Fibroblast of skin of scalp (primary cell): Measurements from ENCODE around the gene TSSK2.

Experiments used
- DNase-seq: peaks from one replicate; pipeline ENCODE4 v3.0.0-alpha.2; 2013

The TSSK2 gene

DNA sequence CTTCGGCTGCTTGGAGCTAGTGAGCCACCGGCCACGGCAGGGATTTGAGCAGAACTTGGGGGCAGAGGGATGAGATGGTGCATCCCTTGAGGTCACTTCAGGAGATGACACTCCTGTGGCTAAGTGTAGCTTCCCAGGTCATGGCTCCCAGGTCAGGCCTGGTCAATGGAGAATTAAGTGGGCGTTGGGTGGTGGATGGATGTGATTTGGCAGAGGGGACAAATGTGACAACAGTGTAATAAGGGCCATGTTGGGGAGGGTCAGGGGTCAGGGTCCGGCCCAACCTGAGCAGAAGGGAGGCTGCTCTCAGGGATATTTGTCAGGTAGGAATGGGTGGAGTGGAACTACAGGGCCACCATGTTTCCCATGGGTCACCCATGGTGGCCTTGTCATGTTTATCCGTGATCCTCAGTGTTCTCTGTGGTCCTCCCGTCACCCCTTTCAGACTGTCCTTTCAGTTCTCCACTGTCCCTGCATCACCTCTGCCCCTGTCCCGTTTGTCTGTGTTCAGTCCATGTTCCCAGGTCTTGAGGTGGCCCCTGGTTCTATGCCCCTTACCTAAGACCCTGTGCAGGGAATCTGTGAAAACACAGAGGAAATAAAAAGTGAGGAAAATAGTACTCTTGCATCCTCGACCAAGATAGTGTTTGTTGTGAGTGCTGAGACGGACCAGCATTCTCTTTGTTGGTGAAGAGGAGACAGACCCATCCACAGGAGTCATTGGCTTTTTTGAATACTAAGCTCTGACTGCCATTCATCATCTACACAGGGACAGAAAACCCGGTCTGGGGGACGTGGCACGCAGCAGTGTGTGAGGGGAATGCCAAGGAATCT lies 41.3 kb downstream of the TSSK2 start:
- DNase-seq, result no peak

DNA sequence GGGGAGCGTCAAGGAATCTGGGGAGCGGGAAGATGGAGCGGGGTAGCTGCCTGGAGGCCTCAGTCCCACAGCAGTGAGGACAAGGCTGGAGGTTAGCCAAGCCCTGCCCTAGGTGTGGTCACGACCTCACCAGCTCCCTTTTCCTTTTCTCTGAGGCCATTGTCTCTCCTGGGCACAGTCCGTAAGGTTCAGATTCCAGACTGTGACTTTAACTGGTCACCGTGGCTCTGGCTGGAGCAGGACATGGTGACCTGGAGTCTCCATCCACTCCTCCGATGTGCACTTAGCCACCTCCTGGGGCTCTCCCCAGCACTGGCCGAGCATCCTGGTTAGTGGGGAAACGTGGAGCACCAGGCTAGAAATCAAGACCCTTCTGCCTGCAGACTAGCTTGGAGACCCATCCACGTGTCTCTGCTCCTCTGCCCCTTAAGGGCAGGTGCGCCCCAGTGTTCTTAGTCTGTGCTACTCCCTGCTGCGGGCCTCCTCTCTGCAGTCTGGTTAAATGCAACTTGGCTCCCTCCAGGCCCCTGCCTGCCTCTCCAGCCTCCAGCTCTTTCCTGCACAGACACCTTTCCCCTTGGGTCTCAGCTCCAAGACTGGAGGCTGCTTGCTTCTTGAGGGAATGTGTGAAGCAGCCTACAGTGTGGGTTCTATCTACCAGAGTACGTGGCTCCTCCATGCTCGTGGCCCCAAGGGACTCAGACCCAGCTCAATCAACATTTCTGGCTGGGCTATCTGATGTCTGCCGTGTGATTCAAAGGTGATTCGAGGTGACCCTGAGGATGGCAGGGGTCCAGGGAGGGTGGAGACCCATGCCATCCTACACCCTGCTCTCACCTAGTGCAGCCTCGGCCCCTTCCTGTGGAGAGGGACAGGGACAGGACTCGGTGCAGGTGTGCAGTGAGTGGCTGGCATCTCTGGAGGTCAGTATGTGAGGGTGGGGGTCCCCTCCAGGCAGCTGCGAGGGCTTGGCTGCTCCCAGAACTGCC lies 42.2 kb downstream of the TSSK2 start:
- no peak for DNase-seq

DNA sequence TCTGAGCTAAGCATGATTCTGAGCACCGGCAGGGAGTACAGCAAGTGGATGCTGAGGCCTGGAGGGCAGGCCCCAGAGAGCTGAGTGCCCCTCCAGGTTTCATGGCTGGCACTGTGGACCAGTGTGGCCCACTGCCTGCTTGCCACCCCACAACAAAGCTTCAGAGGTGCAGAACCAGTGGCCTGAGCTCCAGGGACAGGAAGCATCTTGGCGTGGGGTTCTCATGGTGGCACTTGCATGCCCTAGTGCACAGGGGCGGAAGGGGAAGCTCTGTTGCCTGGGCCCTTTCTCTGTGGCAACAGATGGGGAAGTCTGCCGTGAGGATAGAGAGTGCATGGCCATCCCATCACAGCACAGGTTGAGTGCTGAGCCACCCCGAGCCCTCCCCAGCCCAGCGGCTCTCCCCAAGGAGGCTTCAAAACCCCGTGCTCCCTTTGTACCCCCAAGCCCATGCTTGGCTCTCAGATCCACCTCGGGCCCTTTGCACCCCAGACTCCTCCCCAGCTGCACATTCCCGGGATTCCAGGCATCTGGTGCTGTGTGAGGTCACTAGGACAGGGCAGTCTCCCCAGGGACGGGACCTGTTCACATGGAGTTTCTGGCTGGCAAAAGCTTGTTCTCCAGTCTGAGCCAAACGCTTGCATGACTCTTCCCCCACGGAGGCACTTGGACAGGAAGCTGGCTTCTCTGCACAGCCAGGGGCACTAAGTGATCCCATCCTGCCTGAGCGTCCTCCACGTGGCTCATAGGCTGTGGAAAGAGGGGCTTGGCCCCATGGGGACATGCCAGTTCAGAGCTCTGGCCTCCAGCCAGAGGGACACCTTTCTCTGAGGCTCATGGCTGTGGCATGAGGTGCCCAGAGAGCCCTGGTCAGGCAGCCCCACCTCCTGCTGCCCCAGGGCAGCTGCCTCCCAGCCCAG lies 43.3 kb downstream of the TSSK2 start:
- DNase-seq, result peak; percentile 77

DNA sequence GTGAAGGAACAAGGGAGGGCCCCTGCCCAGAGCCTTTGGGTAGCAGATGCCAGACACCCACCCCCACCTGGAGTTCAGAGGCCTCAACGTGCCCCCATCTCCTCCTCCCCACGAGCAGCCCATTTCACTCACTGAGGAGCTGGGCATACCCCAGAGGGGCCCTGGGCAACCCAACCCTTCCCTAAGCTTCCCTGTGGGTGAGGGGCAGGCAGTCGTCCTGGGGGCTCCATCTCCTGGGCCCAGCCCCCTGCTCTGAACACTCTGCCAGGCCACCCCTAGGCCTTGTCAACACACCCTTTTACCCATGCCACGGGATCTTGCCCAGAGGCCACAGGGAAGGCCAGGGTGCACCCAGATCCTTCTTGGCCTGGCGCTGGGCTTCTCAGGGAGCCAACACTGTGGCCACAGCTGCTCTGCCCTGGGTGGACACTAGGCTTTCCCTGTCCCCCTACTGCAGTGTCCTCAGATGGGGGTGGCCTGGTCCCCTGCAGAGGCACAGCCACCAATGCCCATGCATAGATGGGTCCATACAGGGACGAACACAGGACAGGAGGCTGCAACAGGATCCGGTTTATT lies 44.0 kb downstream of the TSSK2 start:
- no peak for DNase-seq

DNA sequence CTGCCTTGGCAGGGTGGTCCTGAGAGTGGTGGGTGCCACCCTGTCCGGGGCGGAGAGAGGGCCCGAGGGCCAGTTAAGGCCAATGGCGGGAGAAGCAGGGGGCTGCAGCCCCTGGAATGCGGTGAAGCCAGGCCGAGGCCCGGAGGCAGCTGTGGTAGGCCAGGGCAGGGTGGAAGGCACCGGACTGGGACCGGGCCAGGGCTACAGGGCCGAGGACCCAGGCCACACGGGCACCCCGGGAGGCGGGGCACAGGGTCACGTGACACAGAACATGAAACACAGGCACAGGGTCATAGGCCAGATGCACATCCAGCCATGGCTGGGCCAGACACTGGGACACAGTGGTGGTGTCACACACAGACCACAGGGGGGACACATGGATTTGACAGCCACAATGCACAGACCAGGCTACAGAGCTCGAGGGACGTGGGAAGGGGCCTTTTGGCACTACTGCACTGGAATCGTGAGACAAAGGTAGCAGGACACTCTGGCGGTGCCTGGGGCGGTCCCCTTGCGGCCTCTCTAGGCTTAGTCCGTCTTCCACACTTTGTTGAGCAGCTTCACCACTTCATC lies 44.6 kb downstream of the TSSK2 start:
- DNase-seq, result no peak

DNA sequence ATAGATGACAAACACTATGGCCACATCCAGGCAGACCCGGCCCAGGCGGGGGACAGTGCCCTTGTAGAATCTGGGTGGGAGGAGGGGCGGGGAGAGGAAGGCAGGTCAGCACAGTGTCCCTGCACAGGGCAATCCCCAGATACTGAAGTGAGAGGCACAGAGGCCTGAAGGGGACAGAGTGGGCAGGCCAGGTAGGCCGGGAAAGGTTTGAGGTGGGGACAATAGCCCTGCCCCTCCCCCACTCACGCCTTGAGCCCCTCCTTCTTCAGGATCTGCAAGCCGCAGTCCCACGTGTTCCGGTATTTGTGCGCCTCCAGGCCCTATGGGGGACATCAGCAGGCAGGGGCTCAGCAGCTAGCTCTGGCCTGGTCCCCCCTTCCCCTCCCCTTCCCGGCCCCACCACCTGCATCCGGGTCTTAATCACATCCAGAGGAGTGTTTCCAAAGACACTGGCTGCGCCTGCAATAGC lies 45.1 kb downstream of the TSSK2 start:
- no peak for DNase-seq

DNA sequence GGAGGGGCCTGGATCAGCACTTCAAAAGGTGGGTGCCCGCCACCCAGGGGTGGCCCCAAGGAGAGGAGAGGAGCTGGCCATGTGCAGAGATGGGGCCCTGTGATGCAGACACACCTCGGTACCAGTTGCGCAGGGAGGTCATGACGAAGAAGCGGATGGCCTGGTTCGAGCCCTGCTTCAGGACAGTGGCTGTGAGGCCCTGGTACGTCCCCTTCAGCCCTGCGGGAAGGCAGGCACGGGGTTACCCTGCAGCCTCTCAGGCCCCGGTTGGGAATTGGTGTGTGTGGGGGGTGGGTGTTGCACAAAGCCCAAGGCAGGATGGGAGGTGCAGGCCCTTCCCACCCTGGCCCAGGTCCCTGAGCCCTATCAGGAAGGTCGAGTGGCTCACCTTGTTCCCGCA lies 45.6 kb downstream of the TSSK2 start:
- no peak for DNase-seq

DNA sequence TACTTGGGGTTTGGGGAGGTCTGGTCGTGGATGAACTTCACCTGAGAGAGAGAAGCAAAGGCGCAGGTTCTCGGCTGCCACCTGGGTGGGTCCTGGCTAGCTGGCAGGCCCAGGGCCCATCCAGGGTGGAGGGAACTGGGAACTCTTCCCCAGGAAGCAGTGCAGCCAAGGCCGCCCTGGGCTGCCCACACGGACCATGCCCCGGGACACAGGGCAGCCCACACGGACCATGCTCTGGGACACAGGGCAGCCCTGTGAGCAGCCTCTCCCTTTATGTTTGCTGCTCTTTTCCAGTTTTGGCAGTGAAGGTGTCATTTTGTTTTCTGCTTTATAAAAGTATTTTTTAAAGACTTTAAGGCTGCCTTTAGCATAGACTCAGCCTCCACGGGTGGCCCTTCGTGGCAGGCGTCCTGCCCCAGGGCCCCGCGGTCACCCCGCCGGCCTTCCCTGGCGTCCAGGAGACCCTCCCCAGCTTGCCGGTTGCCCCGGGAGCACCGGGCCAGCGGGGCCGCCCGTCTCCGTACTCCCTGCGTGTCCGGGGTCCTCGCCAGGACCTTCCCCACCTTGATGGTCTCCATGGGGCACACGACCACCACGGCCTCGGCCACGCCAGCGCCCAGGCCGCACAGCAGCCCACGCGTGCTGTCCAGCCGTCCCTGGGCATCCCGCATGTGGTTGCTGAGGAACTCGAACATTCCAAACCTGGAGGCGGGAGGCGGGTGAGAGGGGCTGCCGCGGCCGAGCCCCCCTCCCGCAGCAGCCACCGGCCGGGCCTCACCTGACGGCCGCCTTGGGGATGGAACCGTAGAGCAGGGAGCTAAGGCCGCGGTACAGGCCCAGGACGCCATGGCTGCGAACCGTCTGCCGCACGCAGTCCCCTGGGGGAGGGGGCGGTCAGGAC lies 46.3 kb downstream of the TSSK2 start:
- no peak for DNase-seq

DNA sequence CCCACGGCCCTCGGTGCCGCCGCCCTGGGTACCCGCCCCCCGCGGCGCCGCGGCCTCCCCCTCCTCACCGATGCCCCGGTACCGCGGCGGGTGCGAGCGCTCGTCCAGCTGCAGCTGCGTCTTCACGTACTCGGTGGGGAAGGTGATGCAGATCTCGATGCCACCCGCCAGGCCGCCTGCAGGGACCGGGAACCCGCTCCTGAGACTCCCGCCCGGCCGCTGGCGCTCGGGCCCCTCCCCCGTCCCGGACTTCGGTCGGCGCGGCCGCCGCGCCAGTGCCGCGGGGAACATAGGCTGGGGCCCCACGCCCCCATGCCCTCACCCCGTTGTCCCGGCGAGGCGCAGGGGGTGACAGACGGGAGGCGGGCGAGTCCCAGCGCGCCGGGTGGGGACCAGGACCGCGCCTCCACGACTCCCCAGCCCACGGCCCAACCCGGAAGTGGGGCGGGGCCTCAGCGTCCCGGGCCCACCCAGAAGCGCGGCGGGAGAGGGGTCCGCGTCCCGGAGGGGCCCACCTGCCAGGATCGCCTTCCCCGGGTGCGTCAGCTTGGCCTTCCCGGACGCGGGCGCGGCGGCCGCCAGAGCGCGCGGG lies 47.1 kb downstream of the TSSK2 start:
- no peak for DNase-seq

DNA sequence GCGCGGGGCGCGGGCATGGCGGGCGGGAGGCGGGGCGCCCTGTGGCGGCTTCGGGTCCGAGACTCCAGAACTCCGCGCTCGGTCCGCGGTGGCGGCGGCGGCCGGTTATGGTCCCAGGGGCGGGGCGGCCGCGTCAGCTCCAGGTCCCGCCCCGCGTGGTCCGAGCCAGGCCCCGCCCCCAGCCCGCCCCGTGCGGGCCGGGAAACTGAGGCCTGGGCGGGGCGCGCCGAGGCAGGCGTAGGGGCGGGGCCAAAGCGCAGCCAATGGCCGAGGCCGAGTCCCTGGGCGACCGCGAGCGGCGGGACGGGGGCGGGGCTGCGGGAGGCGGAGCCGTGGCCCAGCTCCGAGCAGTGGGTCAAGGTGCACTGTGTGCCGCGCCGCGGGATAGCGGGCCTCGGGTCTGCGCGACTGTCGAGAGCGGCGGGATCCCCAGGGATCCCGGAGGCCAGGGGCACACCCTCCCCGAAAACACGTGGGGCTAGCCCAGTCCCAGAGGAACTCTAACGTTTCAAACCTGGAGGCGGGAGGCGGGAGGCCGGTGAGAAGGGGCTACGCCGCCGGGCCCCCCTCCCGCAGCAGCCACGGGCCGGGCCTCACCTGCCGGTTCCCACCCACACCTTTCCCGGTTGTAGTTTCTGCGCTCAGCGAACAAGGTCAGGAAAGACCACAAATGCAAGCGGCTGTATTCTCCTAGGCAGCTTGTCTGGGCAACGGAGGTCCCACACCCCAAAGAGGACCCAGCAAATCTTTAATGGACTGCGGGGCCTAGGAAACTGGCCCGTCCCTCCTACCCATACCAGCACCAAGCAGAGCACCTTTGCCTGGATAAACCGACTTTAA lies 47.8 kb downstream of the TSSK2 start, which contains the start of gene SLC25A1:
Gene SLC25A1 (minus strand): TSS at position 80 of the 840 bp plus-strand sequence. CDS start 63 bp downstream, at position 17.
- DNase-seq, result peak; percentile 88

DNA sequence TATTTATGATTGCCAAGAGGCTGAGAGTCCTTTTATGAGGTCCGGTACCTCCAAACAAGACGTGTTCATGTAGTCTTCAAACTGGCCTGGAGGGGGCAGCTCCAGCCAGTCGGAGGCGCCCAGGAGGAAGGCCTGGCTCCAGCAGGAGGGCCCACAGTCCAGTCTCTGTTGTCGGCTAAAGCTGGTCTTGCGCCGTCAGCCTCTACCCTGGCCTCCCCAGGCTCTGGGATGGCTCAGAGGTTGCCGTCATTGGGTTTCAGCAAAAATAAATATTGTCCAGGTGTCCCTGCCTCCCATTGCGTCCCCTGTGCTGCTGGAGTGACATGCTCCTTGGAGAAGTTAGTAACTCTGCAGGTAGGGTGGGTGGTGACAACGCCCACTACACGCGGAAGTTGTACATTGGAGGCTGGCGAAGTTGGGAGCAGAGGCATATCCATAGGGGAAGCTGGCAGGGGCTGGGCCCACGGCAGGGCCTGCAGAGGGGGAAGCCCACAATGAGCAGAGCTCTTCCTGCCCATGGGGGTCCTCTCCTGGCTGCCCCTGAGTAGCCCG lies 48.5 kb downstream of the TSSK2 start:
- peak; percentile 78 for DNase-seq

DNA sequence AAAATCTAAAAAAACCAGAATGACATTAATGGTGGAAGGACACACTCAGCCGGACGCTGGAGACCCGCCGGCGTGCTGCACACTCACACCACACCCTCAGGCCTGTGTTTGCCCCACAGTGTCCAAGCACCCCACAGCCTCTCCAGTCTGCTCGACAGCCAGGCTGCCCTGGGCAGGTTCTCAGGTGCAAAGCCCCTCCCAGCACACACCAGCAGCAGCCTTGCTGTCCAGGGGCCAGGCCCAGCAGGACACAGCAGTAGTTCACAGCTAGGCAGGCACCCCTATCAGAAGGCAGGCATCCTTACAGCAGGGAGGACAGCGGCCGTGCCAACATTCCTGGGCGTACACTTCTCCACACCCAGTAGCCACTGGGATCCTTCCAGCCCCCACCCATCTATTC lies 49.1 kb downstream of the TSSK2 start:
- DNase-seq, result no peak

DNA sequence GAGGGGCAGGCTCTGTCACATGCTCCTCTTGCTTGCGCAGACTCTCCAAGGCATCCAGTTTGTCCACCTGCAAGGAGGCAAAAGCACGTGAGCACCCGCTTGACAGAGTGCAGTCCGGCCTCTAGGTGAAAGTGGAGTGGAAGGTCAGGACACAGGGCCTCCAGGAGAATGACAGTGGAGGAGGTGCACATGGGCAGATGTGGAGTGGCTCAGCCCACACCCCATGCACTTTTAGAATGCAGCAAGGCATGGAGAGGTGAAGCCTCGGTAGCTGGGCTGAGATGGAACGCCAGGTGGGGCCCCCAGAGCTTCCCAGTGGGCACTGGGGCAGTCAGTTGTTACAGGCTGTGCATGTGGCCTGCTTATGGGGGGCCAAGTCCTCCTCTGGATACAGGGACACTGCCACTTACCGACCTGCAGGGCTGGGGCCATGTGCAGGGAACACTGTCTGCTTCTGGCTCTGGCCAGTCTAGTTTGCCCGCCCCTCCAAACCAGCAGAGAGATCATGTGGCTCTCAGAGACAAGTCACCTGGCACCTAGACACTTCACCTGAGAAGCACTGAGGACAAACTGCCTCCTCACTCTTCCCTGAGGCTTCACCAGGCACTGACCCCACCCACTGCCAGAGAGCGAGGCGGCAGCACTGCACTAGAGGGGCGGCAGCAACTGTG lies 49.8 kb downstream of the TSSK2 start:
- no peak for DNase-seq

DNA sequence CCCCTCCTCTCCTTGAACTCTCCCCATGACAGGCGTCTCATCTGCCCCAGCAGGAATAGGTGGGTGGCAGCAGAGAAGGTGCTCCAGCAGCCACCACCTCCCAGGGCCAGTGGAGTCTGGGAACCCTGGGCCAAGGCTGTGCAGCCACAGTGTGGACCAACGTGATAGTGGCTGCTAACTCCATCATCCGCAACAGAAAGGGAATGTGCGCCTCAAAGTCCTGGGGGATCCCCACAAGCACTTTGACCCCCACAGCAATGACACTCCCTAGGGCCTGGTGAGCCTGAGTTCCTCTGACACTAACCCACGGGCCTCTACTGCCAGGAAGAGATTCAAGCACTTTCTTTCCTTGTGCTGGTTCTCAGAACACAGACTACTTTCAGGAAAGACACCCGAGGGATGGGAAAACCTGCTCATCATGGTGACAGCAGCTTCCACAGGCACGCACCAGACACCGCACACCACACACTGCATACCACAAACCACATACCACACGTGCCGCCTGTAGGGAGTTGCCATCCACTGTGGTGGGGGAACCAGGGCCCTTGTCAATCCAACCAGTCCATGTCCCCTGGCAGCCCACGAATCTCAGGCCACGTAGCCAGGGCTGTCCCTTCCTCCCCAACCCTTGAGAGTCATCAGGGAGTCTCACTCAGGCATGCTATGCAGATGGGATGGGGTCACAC lies 50.8 kb downstream of the TSSK2 start:
- peak; percentile 52 for DNase-seq
